IPS-NIHi7 (cell line): ENCODE results near the gene RHOU.
"Not testable (repeated sequence)": the region's sequence is repeated elsewhere in the genome, so short reads cannot be mapped to it uniquely, and the experiment has no call there.

Source experiments
- DNase-seq: peaks from one replicate; pipeline ENCODE4 v3.0.0; 2012; ENCODE audit warnings: mixed read lengths; ENCODE audit errors: extremely low spot score

RHOU gene

GRCh38 chr1:228734881-228735801, at the start of gene RHOU:
Gene RHOU (plus strand): TSS chr1:228735479. CDS start chr1:228735743, 264 bp downstream.
- DNase-seq = peak; percentile 77

DNA sequence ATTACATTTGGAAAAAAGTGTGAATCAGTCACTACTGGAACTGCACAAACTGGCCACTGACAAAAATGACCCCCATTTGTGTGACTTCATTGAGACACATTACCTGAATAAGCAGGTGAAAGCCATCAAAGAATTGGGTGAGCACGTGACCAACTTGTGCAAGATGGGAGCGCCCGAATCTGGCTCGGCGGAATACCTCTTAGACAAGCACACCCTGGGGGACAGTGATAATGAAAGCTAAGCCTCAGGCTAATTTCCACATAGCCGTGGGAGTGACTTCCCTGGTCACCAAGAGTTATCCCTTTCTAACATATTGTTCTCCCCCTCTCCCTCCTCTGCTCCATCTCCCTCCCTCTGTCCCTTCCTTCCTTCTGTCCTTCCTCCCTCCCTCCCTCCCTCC, 47.7 kb upstream of the RHOU start:
- DNase-seq = no peak

DNA sequence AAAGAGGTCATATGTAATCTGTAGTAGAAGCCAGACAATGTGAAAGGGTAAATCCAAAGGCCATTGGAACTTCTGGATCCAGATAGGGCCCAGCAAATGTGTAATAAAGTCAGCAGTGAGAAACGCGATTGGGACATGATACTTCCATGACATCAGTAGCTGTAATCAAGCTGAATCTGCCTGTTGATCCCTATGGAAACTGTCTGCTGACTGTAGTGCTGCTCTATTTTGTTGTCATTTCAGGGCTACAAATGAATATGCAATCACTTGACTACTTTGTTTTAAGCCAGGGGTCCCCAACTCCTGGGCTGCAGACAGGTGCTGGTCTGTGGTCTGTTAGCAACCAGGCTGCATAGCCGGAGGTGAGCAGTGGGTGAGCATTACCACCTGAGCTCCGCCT, 46.0 kb upstream of the RHOU start:
- DNase-seq = no peak

DNA sequence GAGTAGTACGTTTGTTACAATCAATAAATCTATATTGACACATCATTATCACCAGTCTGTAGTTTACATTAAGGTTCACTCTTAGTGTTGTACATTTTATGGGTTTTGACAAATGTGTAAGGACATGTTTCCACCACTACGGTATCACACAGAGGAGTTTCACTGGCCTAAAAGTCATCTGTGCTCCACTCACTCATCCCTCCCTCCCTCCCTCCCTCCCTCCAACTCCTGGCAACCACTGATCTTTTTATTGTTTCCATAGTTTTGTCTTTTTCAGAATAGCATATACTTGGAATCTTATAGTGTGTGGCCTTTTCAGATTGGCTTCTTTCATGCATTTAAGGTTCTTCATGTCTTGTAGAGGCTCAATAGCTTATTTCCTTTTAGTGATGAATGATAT, 44.1 kb upstream of the RHOU start:
- DNase-seq = no peak

DNA sequence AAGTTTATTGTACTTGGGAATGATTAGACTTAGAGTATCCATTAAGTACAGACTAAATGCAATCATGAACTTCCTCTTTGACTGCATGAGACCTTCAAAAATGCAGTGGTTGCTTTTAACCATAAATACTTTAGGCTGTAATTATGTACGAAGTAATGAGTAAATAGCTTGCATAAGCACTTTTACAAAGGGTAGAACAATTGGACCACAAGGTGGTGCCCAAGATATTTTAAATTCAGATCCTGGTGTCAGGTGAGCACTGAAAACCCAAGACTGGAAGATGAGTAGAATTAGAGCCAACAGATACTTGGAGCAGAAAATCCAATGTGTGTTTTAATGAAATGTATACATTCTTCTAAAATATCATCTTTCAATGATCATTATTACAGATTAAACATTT, 43.4 kb upstream of the RHOU start:
- DNase-seq = peak; percentile 41

- DNase-seq = not testable (repeated sequence)
These were observed 40.8 kb upstream of the RHOU start for GRCh38 chr1:228694447-228694846.

GRCh38 chr1:228695015-228695955, 40.0 kb upstream of the RHOU start:
- no peak for DNase-seq

DNA sequence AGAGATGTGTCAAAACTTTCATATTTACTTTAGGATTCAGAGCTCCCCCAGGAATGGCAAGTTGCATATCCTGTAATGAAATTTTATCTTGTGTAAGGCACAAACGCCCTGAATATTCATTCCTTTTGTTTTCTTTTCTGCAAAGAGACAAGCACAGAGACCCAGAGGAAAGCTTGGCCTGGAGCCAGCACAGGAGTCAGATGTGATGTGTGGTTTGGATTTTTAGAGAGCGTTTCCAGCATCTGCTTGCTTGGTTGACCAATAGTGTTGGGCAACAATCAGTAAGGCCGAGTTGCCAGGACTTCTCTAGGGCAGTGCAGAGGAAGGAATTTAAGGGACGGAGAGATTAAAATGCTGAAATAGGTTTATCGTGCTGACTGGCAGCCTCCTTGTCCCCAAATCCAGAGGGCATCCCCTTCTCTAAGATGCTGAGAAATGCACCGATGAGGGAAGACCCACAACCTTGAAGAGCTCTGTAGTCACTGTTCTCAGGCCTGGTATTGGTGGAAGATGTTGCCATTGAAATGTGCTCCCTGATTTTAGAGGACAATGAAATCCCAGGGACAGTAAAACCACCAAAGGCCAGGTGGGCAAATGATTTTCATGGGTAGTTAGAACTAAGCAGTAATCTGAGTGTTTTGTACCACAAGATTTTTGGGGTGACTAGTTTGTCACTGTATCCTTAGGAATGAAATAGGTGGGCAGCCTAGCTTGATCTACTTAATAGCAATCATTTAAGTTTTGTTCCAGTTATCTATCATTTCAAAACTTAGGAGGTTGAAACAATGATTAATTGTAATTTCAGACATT, 37.9 kb upstream of the RHOU start:
- DNase-seq = no peak

DNA sequence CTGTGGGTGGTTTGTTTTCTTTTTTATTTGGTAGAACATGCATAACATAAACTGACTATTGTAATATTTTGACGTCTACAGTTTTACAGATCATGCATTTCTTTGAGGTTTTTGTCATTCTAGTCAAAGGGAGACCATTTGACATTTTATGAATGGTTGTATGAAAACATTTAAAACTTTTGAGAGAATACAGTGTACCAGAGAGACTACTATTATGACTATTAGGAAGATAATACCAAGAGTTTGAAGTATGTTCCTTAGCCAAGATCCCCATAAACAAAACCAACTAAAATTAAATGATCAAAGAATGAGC, 37.3 kb upstream of the RHOU start:
- DNase-seq = no peak

DNA sequence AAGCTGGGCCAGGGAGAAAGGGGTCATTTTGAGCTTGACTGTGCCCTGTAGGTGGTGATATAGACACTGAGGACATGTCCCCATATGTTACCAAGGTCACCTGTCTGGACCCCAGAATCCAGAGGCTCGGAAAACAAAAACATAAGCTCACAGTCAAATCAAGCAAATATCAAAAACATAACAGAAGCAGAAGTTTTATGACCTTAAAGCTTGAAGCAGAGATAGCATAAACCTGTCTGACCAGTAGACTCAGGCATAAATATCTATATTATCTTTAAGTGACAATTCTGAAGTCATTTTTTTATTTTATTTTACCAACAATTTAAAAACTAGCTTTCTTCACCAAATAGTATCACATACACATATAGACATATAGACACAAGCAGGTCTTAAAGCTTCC, 32.8 kb upstream of the RHOU start:
- no peak for DNase-seq

DNA sequence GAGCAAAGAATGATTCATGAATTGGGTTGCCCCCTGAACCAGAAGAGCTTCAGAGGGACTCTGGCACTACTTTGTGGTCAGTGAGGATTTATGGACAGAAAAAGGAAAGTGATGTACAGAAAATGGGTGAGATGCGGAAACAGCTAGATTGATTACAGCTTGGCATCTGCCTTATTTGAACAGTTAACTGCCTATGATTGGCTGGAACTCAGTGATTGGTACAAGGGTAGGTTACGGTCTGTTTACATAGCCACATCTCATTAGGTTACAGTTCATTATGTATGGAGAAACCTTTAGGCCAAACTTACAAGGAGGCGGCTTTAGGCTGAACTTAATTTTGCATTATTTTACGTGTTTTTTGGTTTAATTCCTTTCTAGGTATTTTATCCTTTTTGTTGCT, 29.0 kb upstream of the RHOU start:
- no peak for DNase-seq

DNA sequence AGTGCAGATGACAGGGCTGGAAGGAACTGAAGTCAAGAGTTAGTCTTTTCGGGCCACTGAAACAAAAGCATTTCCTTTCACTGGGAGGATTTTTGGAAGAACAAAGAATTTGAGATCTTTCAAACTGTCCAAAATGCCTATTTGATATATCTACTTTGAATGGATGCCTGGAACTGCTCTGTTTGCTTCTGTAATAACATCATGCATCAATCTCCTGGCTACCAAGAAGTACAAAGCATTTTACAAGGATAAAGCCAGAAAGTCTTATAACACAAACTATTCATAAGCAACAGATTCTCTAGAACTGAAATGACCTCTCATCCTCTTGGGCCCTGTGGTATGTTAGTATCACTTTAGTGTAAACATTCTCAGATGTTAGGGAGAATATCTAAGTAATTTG, 18.2 kb upstream of the RHOU start:
- no peak for DNase-seq

DNA sequence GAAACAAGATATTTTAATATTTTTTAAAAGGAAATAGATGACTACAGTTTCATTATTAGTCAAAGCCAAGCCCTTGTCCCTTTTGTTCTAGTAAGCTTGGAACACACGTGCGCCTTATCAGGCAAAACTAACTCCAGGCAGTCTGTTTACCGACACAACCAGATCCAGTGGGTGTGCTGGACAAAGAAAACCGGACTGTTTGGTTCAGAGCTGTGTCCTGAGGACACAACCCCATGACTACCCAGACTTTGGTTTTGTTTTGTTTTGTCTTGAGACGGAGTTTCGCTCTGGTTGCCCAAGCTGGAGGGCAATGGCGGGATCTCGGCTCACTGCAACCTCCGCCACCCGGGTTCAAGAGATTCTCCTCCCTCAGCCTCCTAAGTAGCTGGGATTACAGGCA, 13.9 kb upstream of the RHOU start:
- no peak for DNase-seq

DNA sequence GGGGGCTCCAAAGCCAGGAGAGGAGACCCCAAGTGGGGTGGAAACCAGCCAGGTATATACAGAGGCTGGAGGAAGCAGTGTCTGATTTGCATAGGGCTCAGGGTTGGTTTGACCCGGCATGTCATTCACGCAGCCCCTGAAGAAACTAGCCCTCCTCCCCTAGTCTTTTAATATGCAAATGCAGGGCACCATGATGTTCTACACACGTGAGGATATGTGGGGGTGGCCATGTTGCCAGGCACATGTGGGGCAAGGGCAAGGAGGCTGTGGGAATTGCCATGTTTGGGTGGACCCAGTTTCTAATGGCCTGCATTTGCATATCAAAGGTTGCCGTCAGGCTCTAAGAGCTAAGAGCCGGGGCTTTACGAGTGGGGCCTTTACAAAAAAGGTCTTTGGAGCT, 12.0 kb upstream of the RHOU start:
- peak; percentile 28 for DNase-seq

- no peak for DNase-seq
These were observed 11.4 kb upstream of the RHOU start for GRCh38 chr1:228723921-228724320.

DNA sequence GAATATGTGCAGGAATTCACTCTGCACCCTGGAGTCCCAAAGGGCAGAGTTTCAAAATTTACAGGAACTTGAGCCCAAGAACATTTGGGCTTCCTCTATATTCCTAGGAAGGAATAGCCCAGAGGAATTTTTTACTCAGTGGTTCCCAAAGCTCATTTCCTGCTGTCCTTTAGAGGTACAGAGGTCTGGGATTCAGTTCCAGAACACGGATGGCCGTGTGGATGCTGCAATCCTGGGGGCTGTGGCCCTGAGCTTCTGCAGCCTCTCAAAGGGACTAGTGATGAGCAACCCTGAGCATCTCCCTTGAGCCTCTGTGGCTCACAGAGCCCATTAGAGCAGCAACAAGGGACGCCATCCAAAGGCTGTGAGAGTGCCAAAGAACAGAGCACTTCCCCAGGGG, 10.1 kb upstream of the RHOU start:
- no peak for DNase-seq

- DNase-seq = no peak
These were observed 7.6 kb upstream of the RHOU start for GRCh38 chr1:228727681-228728171.

DNA sequence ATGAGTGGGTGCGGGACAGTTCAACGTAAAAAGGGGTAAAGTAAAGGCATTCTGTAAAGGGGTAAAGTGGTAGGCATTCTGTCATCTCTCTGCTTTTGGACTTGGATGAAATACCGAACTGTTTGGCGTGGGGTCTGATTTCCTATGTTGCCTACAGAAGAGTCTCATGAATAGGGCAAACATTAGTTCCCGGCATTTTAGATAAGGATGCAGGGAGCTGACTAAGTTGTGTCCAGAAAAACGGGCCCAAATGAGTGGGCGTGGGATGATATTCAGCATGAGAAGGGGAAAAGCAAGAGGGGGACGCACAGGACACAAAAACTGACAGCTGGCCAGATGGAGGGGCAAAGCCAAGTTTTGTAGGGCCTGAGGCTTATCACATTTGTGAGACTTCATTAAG, 2.9 kb upstream of the RHOU start:
- no peak for DNase-seq

DNA sequence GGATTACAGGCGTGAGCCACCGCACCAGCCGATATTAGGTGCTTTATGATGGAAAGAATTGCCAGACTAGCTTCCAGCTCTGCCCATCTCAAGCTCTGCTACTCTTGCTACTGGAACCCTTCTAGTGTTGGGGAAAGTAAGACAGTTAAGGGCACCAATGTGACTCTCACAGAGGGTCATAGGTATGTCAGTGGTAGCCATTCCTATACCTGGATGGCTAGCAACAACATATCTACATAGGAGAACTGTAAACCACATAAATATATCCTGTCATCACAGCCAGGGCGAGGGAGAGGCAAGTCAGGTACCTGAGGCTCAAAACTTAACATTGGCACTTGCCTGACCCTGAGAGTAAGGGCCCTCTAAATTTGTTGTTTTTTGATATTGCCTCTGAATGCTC, 1.7 kb upstream of the RHOU start:
- no peak for DNase-seq

GRCh38 chr1:228735871-228736586, 750 bp downstream of the RHOU start:
- peak; percentile 56 for DNase-seq

DNA sequence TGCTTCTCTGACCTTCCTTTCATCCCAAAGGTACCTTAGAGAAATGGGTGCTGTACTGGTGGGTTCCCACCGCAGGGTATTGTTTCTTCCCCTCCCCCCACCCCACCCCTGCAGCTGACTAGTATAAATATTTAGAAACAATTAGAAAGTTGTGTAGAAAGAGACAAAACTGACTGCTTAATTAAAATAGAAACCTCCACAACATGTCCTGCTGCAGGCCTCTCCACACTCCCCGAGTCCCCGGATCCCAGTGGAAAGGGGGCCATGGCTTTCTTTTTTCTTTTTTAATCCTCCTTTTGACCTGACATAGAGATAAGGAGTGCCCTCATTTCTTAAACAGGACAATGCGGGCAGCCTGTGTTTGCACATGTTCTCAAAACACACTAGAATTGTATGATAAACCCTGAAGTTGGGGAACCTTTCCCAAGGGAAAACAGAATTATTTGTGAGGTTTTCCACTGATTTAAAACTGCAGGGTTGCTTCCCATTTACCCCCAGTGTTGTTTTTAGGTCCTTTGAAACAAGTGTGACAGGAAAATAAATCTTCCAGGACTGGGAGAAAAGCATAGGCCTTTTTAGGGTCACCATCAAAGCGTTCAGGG, 1.7 kb downstream of the RHOU start:
- DNase-seq = no peak
